Glutamatergic neuron (in vitro differentiated cells): Measurements from ENCODE around the gene RNF225. TPM values are rescaled to one million over a fixed set of nuclear protein-coding genes. Genes with fewer than 3 reads are reported as not detected.

Experiments used
- DNase-seq: peaks from one replicate; pipeline ENCODE4 v3.0.0; 2022
- H3K27ac Mint-ChIP-seq: one replicate; pipeline ENCODE4 v1.8.0; 2020; ENCODE audit warnings: mild to moderate bottlenecking, mixed read lengths, inconsistent platforms; ENCODE audit not compliant: unreplicated experiment
- H3K27me3 Mint-ChIP-seq: one replicate; pipeline ENCODE4 v1.8.0; 2020; ENCODE audit warnings: mild to moderate bottlenecking, moderate library complexity, mixed read lengths, inconsistent platforms; ENCODE audit not compliant: unreplicated experiment
- H3K36me3 Mint-ChIP-seq: one replicate; pipeline ENCODE4 v1.8.0; 2020; ENCODE audit warnings: mild to moderate bottlenecking, mixed read lengths, inconsistent platforms; ENCODE audit not compliant: unreplicated experiment
- H3K4me1 Mint-ChIP-seq: one replicate; pipeline ENCODE4 v1.8.0; 2020; ENCODE audit warnings: mild to moderate bottlenecking, low read depth, mixed read lengths, inconsistent platforms; ENCODE audit not compliant: unreplicated experiment
- H3K4me3 Mint-ChIP-seq: one replicate; pipeline ENCODE4 v1.8.0; 2020; ENCODE audit warnings: mild to moderate bottlenecking, mixed read lengths, inconsistent platforms; ENCODE audit not compliant: unreplicated experiment
- H3K9me3 Mint-ChIP-seq: one replicate; pipeline ENCODE4 v1.8.0; 2020; ENCODE audit warnings: mild to moderate bottlenecking, moderate library complexity, mixed read lengths, inconsistent platforms; ENCODE audit not compliant: unreplicated experiment
- CTCF ChIP-seq: fragments of 200-600 bp; sonication (generic); IDR thresholded peaks from one replicate; pipeline ENCODE4 v1.5.0; 2021; ENCODE audit not compliant: partially characterized antibody, unreplicated experiment
- total RNA-seq: library from RNA; stranded (reverse); fragmentation: NEBNext Ultra II Directional; extraction: Animal tissue kit (Norgen Biotek cat#: 25700); gene quantifications from one replicate; pipeline ENCODE4 v1.2.1, GENCODE V29; 2021; ENCODE audit not compliant: unreplicated experiment

Gene RNF225
- total RNA-seq, 1 donor from 2014 or later: 0.44 TPM

GRCh38 chr19:58353717-58354477, 41.6 kb upstream of the RNF225 start:
- Mint-ChIP-seq H3K9me3 (peaks cover 14% of the 10 kb centered on the region), H3K4me1 (no peaks in the 10 kb centered on the region), H3K27ac (no peak overlapping the region), H3K36me3 (peaks cover 5% of the 10 kb centered on the region), H3K27me3 (peaks cover 4% of the 10 kb centered on the region), H3K4me3 (no peak overlapping the region)
- DNase-seq: no peak
- TF ChIP-seq CTCF: no peak

- Mint-ChIP-seq H3K4me3 (no peak overlapping the region), H3K27me3 (peaks cover 6% of the 10 kb centered on the region), H3K27ac (no peak overlapping the region), H3K36me3 (peaks cover 3% of the 10 kb centered on the region), H3K4me1 (no peaks in the 10 kb centered on the region), H3K9me3 (peaks cover 16% of the 10 kb centered on the region)
- TF ChIP-seq CTCF: no peak
- DNase-seq: no peak
These were observed 40.9 kb upstream of the RNF225 start for GRCh38 chr19:58354478-58355030.

DNA sequence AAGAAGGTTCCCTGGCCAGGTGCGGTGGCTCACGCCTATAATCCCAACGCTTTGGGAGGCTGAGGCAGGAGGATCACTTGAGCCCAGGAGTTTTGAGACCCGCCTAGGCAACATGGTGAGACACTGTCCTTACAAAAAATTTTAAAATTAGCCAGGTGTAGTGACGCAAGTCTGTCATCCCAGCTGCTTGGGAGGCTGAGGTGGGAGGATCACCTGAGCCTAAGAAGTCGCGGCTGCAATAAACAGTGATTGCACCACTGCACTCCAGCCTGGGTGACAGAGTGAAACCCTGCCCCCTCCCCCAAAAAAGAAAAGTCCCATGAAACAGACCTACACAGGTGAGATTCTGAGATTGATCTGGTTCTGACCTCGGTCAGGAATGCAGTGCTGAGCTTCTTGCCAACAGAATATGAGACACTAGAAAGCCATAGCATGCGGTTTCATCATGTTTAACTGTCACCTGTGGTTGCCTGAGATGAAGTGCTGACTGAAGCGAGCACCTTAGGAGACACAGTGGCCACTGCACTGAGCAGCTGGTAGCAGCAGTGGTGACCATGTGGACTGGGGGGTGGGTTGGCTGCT, 40.1 kb upstream of the RNF225 start:
- Mint-ChIP-seq H3K4me3 (no peak overlapping the region), H3K27ac (no peak overlapping the region), H3K4me1 (no peaks in the 10 kb centered on the region), H3K9me3 (peaks cover 16% of the 10 kb centered on the region), H3K27me3 (peaks cover 6% of the 10 kb centered on the region), H3K36me3 (no peaks in the 10 kb centered on the region)
- no peak for DNase-seq
- TF ChIP-seq CTCF: no peak

DNA sequence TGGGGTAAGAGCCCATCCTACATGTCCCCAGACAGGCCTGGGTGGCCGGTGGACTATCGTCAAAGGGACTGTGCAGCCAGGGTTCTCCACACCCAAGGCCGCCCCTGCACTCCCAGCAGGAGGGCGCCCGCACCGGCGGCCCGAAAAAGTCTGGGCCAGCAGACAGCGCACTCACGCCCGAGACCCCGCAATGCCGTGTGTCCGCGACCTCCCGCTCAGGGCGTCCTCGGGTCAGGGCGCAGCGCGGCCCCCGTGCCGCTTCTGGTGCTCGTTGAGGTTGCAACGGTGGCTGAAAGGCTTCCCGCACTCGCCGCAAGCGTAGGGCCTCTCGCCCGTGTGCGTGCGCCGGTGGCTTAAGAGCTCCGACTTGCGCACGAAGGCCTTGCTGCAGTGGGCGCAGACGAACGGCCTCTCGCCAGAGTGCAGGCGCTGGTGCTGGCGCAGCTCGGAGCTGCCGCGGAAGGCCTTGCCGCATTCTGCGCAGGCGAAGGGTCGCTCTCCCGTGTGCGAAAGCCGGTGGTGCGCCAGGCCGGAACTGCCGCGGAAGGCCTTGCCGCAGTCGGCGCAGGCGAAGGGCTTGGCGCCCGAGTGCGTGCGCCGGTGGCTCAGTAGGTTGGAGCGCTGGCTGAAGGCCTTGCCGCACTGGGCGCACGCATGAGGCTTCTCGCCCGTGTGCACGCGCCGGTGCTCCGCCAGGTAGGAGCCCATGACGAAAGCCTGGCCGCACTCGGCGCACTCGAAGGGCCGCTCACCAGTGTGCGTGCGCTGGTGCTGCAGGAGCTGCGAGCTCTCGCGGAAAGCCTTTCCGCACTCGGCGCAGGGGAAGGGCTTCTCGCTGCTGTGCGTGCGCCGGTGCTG, 39.3 kb upstream of the RNF225 start:
- Mint-ChIP-seq H3K27ac (no peak overlapping the region), H3K4me3 (peak overlapping the region; percentile 34), H3K27me3 (peaks cover 6% of the 10 kb centered on the region), H3K9me3 (peaks cover 16% of the 10 kb centered on the region), H3K36me3 (no peaks in the 10 kb centered on the region), H3K4me1 (no peaks in the 10 kb centered on the region)
- TF ChIP-seq CTCF: no peak
- DNase-seq: peak; percentile 44
